Measurements from ENCODE around the gene RASSF7. TPM values are rescaled to one million over a fixed set of nuclear protein-coding genes. Genes with fewer than 3 reads are reported as not detected.

RASSF7 gene
- total RNA-seq, 2 experiments from 2014 or later, result 18.8 to 21.9 TPM

- POLR2A ChIA-PET, result interaction anchor here (1.2 kb wide), 1 partner anchor 152 kb away, joined by 5 read pairs; no protein-coding TSS in a partner anchor
- Mint-ChIP-seq H3K27ac (peak overlapping the region; percentile 65), H3K27me3 (peaks cover 5% of the 10 kb centered on the region)
Measured at GRCh38 chr11:574632-575312, 14.0 kb downstream of the RASSF7 start.

GRCh38 chr11:575313-575995 is 14.7 kb downstream of the RASSF7 start:
- peaks cover 5% of the 10 kb centered on the region for H3K27me3 Mint-ChIP-seq
- H3K4me1 Mint-ChIP-seq (ENCODE audit: low read depth), result peaks cover 43% of the 10 kb centered on the region
- ChIA-PET CTCF (interaction anchor here (0.9 to 1.6 kb wide), 7 partner anchors 16 to 147 kb away, joined by 3 to 6 read pairs (median 4); partner anchors contain the start of genes DEAF1 and TMEM80), POLR2A (interaction anchor here (0.7 to 1.4 kb wide), 12 partner anchors 9 to 234 kb away, joined by 3 to 6 read pairs (median 4); partner anchors contain the start of genes IRF7 and LRRC56)
- H3K9me3 Mint-ChIP-seq, result no peaks in the 10 kb centered on the region
- H3K27ac Mint-ChIP-seq, result peak overlapping the region; percentile 65
- H3K36me3 Mint-ChIP-seq, result peaks cover 5% of the 10 kb centered on the region
- DNase-seq, result no peak
- H3K4me3 Mint-ChIP-seq, result peak overlapping the region; percentile 83
- intact Hi-C loops (cut with micrococcal nuclease), result loop anchor here (1.0 to 5.0 kb wide), 3 partner anchors 42 to 120 kb away; partner anchors contain the start of genes DEAF1, IRF7, RNH1 and TMEM80

More at GRCh38 chr11:574632-575312, 14.0 kb downstream of the RASSF7 start:
- Mint-ChIP-seq H3K36me3 (peaks cover 4% of the 10 kb centered on the region), H3K4me3 (peak overlapping the region; percentile 83), H3K9me3 (no peaks in the 10 kb centered on the region), H3K4me1 (ENCODE audit: low read depth) (peaks cover 38% of the 10 kb centered on the region)
- intact Hi-C loops (cut with micrococcal nuclease), result loop anchor here (1.0 to 5.0 kb wide), 3 partner anchors 43 to 121 kb away; partner anchors contain the start of genes DEAF1, IRF7, RNH1 and TMEM80
- DNase-seq, result no peak
- CTCF ChIA-PET, result interaction anchor here (1.1 to 1.6 kb wide), 4 partner anchors 20 to 144 kb away, joined by 4 to 6 read pairs (median 5); partner anchors contain the start of genes DEAF1 and TMEM80

- intact Hi-C loops (cut with micrococcal nuclease), result loop anchor here (1.0 to 5.0 kb wide), 5 partner anchors 16 to 119 kb away; partner anchors contain the start of genes DEAF1, IRF7, LMNTD2 and LRRC56
- H3K27ac Mint-ChIP-seq, result peak within 1 kb of the TSS; percentile 98
- peaks cover 5% of the 10 kb centered on the region for H3K36me3 Mint-ChIP-seq
- peak; percentile 95 for DNase-seq
- POLR2A ChIA-PET, result interaction anchor here (0.7 to 1.4 kb wide), 12 partner anchors 10 to 233 kb away, joined by 3 to 6 read pairs (median 4); partner anchors contain the start of genes IRF7 and LRRC56
- H3K27me3 Mint-ChIP-seq, result peaks cover 5% of the 10 kb centered on the region
- no peaks in the 10 kb centered on the region for H3K9me3 Mint-ChIP-seq
- H3K4me3 Mint-ChIP-seq, result peak within 1 kb of the TSS; percentile 87
- CTCF ChIA-PET, result interaction anchor here (0.9 to 1.6 kb wide), 7 partner anchors 16 to 147 kb away, joined by 3 to 6 read pairs (median 4); partner anchors contain the start of genes DEAF1 and TMEM80
- peaks cover 45% of the 10 kb centered on the region for H3K4me1 Mint-ChIP-seq (ENCODE audit: low read depth)
Measured at GRCh38 chr11:575996-576768, 15.4 kb downstream of the RASSF7 start, which contains the start of gene PHRF1. Gene PHRF1 (plus strand): TSS chr11:576470. CDS start chr11:581513, 5,043 bp downstream.

GRCh38 chr11:576811-577610 is 16.2 kb downstream of the RASSF7 start:
- no peak for DNase-seq
- H3K27ac Mint-ChIP-seq, result peak overlapping the region; percentile 79
- peaks cover 5% of the 10 kb centered on the region for H3K27me3 Mint-ChIP-seq
- no peaks in the 10 kb centered on the region for H3K9me3 Mint-ChIP-seq
- peaks cover 47% of the 10 kb centered on the region for H3K4me1 Mint-ChIP-seq (ENCODE audit: low read depth)
- ChIA-PET POLR2A (interaction anchor here (0.6 to 1.4 kb wide), 4 partner anchors 10 to 39 kb away, joined by 3 to 5 read pairs (median 4); partner anchors contain the start of gene IRF7), CTCF (interaction anchor here (0.8 to 1.5 kb wide), 2 partner anchors 22 to 58 kb away, joined by 3 to 4 read pairs; no protein-coding TSS in a partner anchor)
- peaks cover 10% of the 10 kb centered on the region for H3K36me3 Mint-ChIP-seq
- H3K4me3 Mint-ChIP-seq, result peak overlapping the region; percentile 87
- intact Hi-C loops (cut with micrococcal nuclease), result loop anchor here (1.0 to 5.0 kb wide), 3 partner anchors 17 to 40 kb away; partner anchors contain the start of genes IRF7, LMNTD2, LRRC56 and RASSF7

- DNase-seq, result no peak
- Mint-ChIP-seq H3K9me3 (no peaks in the 10 kb centered on the region), H3K27ac (peak overlapping the region; percentile 79), H3K4me3 (peak overlapping the region; percentile 87), H3K27me3 (peaks cover 5% of the 10 kb centered on the region), H3K4me1 (ENCODE audit: low read depth) (peaks cover 47% of the 10 kb centered on the region), H3K36me3 (peaks cover 10% of the 10 kb centered on the region)
- ChIA-PET CTCF (interaction anchor here (0.8 to 1.5 kb wide), 3 partner anchors 18 to 58 kb away, joined by 3 to 4 read pairs (median 4); no protein-coding TSS in a partner anchor), POLR2A (interaction anchor here (0.6 to 0.7 kb wide), 2 partner anchors 11 to 39 kb away, joined by 4 to 5 read pairs; no protein-coding TSS in a partner anchor)
- intact Hi-C loops (cut with micrococcal nuclease), result loop anchor here (2.0 to 5.0 kb wide), 2 partner anchors 40 to 41 kb away; partner anchors contain the start of genes IRF7 and LRRC56
Measured at GRCh38 chr11:577611-577894, 16.8 kb downstream of the RASSF7 start.

- intact Hi-C loops (cut with micrococcal nuclease), result loop anchor here (5.0 kb wide), 1 partner anchor 39 kb away; the partner anchor contains the start of gene IRF7
- Mint-ChIP-seq H3K4me3 (peak overlapping the region; percentile 87), H3K36me3 (peaks cover 10% of the 10 kb centered on the region), H3K27ac (no peak overlapping the region), H3K27me3 (peaks cover 5% of the 10 kb centered on the region), H3K4me1 (ENCODE audit: low read depth) (peaks cover 47% of the 10 kb centered on the region), H3K9me3 (no peaks in the 10 kb centered on the region)
- CTCF ChIA-PET, result interaction anchor here (0.7 to 1.5 kb wide), 3 partner anchors 19 to 357 kb away, joined by 4 read pairs; no protein-coding TSS in a partner anchor
- no peak for DNase-seq
- POLR2A ChIA-PET, result no interaction called here
Measured at GRCh38 chr11:578276-579035, 17.7 kb downstream of the RASSF7 start.

- POLR2A ChIA-PET, result interaction anchor here (0.6 kb wide), 1 partner anchor 69 kb away, joined by 7 read pairs; no protein-coding TSS in a partner anchor
- Mint-ChIP-seq H3K36me3 (peaks cover 16% of the 10 kb centered on the region), H3K9me3 (no peaks in the 10 kb centered on the region), H3K27ac (no peak overlapping the region), H3K27me3 (peaks cover 2% of the 10 kb centered on the region), H3K4me1 (ENCODE audit: low read depth) (peaks cover 36% of the 10 kb centered on the region), H3K4me3 (no peak overlapping the region)
- intact Hi-C loops (cut with micrococcal nuclease), result loop anchor here (5.0 kb wide), 1 partner anchor 37 kb away; the partner anchor contains the start of gene IRF7
- no peak for DNase-seq
- CTCF ChIA-PET, result interaction anchor here (1.2 to 1.5 kb wide), 2 partner anchors 26 to 61 kb away, joined by 3 read pairs; no protein-coding TSS in a partner anchor
Measured at GRCh38 chr11:579830-580601, 19.2 kb downstream of the RASSF7 start.

- no peak overlapping the region for H3K4me3 Mint-ChIP-seq
- H3K27ac Mint-ChIP-seq, result no peak overlapping the region
- H3K36me3 Mint-ChIP-seq, result peaks cover 17% of the 10 kb centered on the region
- intact Hi-C loops (cut with micrococcal nuclease), result no loop called here
- no peak for DNase-seq
- H3K27me3 Mint-ChIP-seq, result no peaks in the 10 kb centered on the region
- ChIA-PET CTCF (interaction anchor here (1.5 kb wide), 1 partner anchor 62 kb away, joined by 3 read pairs; no protein-coding TSS in a partner anchor), POLR2A (no interaction called here)
- no peaks in the 10 kb centered on the region for H3K9me3 Mint-ChIP-seq
- peaks cover 34% of the 10 kb centered on the region for H3K4me1 Mint-ChIP-seq (ENCODE audit: low read depth)
Measured at GRCh38 chr11:581342-581741, 20.6 kb downstream of the RASSF7 start.

- Mint-ChIP-seq H3K27me3 (no peaks in the 10 kb centered on the region), H3K9me3 (no peaks in the 10 kb centered on the region), H3K27ac (no peak overlapping the region), H3K36me3 (peaks cover 19% of the 10 kb centered on the region), H3K4me3 (no peak overlapping the region), H3K4me1 (ENCODE audit: low read depth) (peaks cover 37% of the 10 kb centered on the region)
- no peak for DNase-seq
- intact Hi-C loops (cut with micrococcal nuclease), result no loop called here
- CTCF ChIA-PET, result no interaction called here
- POLR2A ChIA-PET, result no interaction called here
Measured at GRCh38 chr11:581752-582151, 21.0 kb downstream of the RASSF7 start.

All from activated CD4-positive, alpha-beta memory T cell treated with anti-CD3 and anti-CD28 coated beads for 36 hours (primary cell).